ENCODE results near the gene EXO1. TPM values are rescaled to one million over a fixed set of nuclear protein-coding genes. Genes with fewer than 3 reads are reported as not detected.

Gene EXO1
- total RNA-seq, 1 donor from 2014 or later = 2.3 TPM

GRCh38 chr1:241857131-241857530, 9.1 kb downstream of the EXO1 start:
- H3K36me3 Mint-ChIP-seq (ENCODE audit: low read depth) = no peaks in the 10 kb centered on the region
- H3K9me3 Mint-ChIP-seq = no peaks in the 10 kb centered on the region
- H3K27me3 Mint-ChIP-seq = no peaks in the 10 kb centered on the region
- TF ChIP-seq, protein P1, sequence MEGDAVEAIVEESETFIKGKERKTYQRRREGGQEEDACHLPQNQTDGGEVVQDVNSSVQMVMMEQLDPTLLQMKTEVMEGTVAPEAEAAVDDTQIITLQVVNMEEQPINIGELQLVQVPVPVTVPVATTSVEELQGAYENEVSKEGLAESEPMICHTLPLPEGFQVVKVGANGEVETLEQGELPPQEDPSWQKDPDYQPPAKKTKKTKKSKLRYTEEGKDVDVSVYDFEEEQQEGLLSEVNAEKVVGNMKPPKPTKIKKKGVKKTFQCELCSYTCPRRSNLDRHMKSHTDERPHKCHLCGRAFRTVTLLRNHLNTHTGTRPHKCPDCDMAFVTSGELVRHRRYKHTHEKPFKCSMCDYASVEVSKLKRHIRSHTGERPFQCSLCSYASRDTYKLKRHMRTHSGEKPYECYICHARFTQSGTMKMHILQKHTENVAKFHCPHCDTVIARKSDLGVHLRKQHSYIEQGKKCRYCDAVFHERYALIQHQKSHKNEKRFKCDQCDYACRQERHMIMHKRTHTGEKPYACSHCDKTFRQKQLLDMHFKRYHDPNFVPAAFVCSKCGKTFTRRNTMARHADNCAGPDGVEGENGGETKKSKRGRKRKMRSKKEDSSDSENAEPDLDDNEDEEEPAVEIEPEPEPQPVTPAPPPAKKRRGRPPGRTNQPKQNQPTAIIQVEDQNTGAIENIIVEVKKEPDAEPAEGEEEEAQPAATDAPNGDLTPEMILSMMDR (IDR thresholded peaks at IDR 0.05) = no peak
- peak overlapping the region; percentile 59 for H3K27ac Mint-ChIP-seq
- intact Hi-C loops (cut with micrococcal nuclease) = no loop called here
- DNase-seq (no peak), ATAC-seq (ENCODE audit: low read depth) (peak; percentile 77)
- H3K4me3 Mint-ChIP-seq = no peak overlapping the region
- POLR2A ChIA-PET = no interaction called here
- CTCF ChIA-PET = no interaction called here
- H3K4me1 Mint-ChIP-seq = peaks cover 4% of the 10 kb centered on the region

- CTCF ChIA-PET = no interaction called here
Measured at GRCh38 chr1:241860922-241861321, 12.9 kb downstream of the EXO1 start.

DNA sequence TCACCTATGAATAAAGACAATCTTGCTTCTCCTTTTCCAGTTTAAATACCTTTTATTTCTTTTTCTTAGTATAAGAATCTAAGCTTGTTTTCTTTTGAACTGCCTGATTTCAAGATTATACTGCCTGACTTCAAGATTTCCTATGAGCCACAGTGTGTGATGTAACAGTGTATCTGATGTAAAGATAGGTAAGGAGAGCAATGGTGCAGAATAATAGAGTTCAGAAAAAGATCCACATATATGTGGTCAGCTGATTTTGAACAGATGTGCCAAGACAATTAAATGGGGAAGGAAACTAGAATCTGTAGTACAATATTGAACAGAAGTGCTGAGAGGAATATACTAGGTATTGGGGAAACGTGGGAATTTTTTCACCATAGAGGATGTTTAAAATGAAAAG, 21.0 kb downstream of the EXO1 start:
- Mint-ChIP-seq H3K4me3 (no peak overlapping the region), H3K9me3 (no peaks in the 10 kb centered on the region), H3K4me1 (no peaks in the 10 kb centered on the region), H3K36me3 (ENCODE audit: low read depth) (no peaks in the 10 kb centered on the region), H3K27me3 (no peaks in the 10 kb centered on the region), H3K27ac (no peak overlapping the region)
- DNase-seq (no peak), ATAC-seq (ENCODE audit: low read depth) (no peak)
- TF ChIP-seq, protein P1 (IDR thresholded peaks at IDR 0.05) = no peak
- ChIA-PET CTCF (no interaction called here), POLR2A (no interaction called here)
- intact Hi-C loops (cut with micrococcal nuclease) = no loop called here

More at GRCh38 chr1:241860922-241861321, 12.9 kb downstream of the EXO1 start:
- ATAC-seq (ENCODE audit: low read depth) (no peak), DNase-seq (no peak)
- Mint-ChIP-seq H3K36me3 (ENCODE audit: low read depth) (no peaks in the 10 kb centered on the region), H3K4me3 (no peak overlapping the region), H3K9me3 (no peaks in the 10 kb centered on the region), H3K27me3 (no peaks in the 10 kb centered on the region), H3K4me1 (peaks cover 4% of the 10 kb centered on the region), H3K27ac (no peak overlapping the region)
- intact Hi-C loops (cut with micrococcal nuclease) = no loop called here
- TF ChIP-seq, protein P1 (IDR thresholded peaks at IDR 0.05) = no peak
- POLR2A ChIA-PET = no interaction called here

- CTCF ChIA-PET = no interaction called here
- POLR2A ChIA-PET = no interaction called here
- Mint-ChIP-seq H3K36me3 (ENCODE audit: low read depth) (no peaks in the 10 kb centered on the region), H3K9me3 (no peaks in the 10 kb centered on the region), H3K27ac (no peak overlapping the region), H3K4me3 (no peak overlapping the region), H3K27me3 (no peaks in the 10 kb centered on the region), H3K4me1 (no peaks in the 10 kb centered on the region)
- intact Hi-C loops (cut with micrococcal nuclease) = no loop called here
- no peak for ATAC-seq (ENCODE audit: low read depth)
- TF ChIP-seq, protein P1 (IDR thresholded peaks at IDR 0.05) = no peak
- DNase-seq = no peak
Measured at GRCh38 chr1:241870336-241870735, 22.3 kb downstream of the EXO1 start.

GRCh38 chr1:241870746-241871430, 22.9 kb downstream of the EXO1 start:
- Mint-ChIP-seq H3K4me3 (no peak overlapping the region), H3K27me3 (no peaks in the 10 kb centered on the region), H3K27ac (no peak overlapping the region), H3K36me3 (ENCODE audit: low read depth) (no peaks in the 10 kb centered on the region), H3K9me3 (no peaks in the 10 kb centered on the region), H3K4me1 (no peaks in the 10 kb centered on the region)
- intact Hi-C loops (cut with micrococcal nuclease) = no loop called here
- ATAC-seq (ENCODE audit: low read depth) (no peak), DNase-seq (no peak)
- ChIA-PET CTCF (no interaction called here), POLR2A (no interaction called here)
- TF ChIP-seq, protein P1 (IDR thresholded peaks at IDR 0.05) = no peak

Measured in activated B cell treated with CpG ODN at 0.5 μM for 24 hours (primary cell).